ENCODE data around the gene CYB5RL.

DNA sequence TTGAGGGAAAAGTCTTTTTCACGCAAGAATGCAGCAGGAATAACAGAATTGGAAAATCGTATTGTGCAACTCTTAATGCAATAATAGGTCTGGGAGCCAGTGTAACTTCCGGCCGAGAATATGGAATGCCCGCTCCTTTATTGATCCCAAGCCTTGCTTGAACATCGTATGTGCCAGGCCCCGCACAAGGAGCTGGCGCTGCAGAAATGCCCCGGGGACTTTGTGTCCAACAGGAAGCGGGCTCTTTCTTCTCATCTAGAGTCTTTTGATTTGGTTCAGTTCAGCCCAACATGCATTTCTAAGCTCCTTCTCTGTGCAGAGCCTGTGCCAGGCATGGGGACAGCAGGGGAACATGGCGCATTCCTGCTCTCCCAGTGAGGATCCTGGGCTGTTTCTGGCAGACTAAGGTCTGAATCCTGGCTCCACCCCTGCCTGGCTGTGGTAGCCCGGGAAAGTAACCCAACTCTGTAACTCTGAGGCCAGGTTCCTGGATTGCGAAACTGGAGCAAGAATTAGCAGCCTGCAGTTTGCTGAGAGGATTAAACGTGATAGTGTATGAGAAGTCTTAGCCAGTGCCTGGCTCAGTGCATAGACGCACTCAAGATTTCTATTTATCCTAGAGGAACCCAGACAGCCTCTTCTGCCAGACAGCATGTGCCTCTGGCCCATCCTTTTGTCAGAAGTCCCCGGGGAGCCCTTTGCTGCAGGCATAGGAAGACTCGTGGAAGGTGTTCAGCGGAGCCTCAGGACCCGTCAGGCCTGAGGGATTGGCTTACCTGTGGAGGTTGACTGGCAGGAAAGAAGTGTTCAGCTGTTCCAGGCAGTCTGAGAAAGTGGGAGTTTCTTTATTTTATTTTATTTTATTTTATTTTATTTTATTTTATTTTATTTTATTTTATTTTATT is 46.0 kb downstream of the CYB5RL start:
- TF ChIP-seq, protein P1, sequence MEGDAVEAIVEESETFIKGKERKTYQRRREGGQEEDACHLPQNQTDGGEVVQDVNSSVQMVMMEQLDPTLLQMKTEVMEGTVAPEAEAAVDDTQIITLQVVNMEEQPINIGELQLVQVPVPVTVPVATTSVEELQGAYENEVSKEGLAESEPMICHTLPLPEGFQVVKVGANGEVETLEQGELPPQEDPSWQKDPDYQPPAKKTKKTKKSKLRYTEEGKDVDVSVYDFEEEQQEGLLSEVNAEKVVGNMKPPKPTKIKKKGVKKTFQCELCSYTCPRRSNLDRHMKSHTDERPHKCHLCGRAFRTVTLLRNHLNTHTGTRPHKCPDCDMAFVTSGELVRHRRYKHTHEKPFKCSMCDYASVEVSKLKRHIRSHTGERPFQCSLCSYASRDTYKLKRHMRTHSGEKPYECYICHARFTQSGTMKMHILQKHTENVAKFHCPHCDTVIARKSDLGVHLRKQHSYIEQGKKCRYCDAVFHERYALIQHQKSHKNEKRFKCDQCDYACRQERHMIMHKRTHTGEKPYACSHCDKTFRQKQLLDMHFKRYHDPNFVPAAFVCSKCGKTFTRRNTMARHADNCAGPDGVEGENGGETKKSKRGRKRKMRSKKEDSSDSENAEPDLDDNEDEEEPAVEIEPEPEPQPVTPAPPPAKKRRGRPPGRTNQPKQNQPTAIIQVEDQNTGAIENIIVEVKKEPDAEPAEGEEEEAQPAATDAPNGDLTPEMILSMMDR (IDR thresholded peaks at IDR 0.05): no peak
- no peak for TF ChIP-seq POLR2A (IDR thresholded peaks at IDR 0.05)
- TF ChIP-seq POLR2AphosphoS5 (IDR thresholded peaks at IDR 0.05): no peak
- TF ChIP-seq EP300 (IDR thresholded peaks at IDR 0.05): no peak
